Measurements from ENCODE around the gene PRKCH.
A peak's percentile ranks its signal among the peaks of the same experiment; 100 is the strongest.

The PRKCH gene

DNA sequence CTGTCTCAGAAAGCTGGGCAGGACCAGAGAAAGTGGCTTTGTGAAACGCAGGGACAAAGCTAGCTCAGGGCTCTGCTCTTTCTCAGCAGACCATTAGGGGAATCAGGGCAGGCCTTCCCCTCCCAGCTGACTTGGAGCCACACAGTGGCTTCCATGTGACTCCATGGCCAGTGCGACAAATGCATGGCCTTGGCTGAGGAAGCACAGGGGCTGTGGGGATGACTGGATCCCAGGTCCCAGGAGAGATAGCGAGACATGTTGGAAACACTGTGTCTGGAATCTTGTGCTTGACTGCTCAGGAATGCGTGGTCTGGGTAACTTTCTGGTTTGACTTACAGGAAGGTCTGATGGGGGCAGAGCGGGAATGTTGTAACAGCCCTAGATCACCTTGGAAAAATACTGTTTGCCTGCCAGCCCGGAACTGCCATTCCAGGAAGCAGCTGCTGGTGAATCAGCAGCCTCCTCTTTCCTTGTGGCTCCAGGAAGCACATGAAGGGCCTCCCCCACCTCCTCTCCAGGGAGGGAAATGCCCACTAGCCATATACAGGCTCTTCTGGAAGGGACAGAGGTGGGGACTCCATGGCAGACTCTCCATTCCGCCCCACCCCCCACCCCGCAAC, 240.4 kb downstream of the PRKCH start:
- FAIRE-seq (no peak), DNase-seq (ENCODE audit: insufficient read length, low spot score) (no peak)

DNA sequence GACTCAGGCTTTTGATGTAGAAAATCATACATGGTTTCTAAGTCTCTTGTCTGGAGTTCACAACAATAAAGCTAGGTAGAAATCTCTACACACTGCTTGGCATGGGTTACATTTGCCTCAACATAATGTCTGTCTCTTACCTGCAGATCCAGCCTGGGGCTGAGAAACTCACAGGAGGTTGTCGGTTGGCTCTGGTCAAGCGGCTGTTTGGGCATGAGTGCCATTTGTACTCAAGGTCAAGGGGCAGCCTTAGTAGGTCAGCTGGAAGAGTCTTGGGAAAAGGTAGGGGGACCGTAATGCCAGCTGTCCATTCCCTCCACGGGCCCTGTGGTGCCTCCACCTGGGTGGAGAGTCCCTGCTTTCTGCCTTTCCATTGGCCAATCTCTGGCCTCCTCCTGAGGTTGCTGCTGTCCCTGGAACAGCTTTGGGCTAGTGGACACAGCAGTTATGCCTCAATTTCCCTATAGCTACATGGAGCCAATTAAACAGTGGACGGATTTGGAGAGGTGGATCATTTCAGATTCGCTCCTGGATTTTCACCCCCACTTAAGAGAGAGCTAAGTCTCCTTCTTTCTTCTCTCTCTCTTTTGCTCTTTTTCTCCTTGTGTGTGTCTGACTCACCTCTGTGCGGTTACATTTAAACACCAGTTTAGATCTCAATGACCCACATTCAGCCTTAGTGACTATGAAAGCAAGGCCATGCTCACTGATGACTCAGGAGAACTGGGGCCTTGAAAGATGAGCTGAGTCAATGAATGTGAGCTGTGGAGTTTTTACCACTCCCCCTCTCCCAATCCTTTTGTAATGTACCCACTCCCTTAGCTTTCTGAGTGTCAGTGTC, 241.2 kb downstream of the PRKCH start:
- DNase-seq (ENCODE audit: insufficient read length, low spot score) (no peak), FAIRE-seq (no peak)

DNA sequence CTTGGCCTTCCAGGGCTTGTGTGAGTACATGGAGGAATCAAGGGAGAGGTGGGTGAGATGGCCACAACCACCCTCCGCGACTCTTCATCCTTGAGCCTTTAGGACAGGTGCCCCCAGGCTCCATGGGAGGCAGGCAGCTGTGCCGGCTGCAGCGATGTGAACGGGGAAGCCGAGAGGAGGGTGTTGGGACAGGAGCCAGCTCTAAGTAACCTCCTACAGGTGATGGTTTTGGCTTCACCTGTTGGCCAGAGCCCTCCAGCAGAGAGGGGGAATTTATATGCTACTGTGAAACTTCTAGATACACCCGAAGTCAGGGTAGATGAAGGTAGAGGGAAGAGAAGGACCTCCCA, 241.8 kb downstream of the PRKCH start:
- FAIRE-seq: no peak

DNA sequence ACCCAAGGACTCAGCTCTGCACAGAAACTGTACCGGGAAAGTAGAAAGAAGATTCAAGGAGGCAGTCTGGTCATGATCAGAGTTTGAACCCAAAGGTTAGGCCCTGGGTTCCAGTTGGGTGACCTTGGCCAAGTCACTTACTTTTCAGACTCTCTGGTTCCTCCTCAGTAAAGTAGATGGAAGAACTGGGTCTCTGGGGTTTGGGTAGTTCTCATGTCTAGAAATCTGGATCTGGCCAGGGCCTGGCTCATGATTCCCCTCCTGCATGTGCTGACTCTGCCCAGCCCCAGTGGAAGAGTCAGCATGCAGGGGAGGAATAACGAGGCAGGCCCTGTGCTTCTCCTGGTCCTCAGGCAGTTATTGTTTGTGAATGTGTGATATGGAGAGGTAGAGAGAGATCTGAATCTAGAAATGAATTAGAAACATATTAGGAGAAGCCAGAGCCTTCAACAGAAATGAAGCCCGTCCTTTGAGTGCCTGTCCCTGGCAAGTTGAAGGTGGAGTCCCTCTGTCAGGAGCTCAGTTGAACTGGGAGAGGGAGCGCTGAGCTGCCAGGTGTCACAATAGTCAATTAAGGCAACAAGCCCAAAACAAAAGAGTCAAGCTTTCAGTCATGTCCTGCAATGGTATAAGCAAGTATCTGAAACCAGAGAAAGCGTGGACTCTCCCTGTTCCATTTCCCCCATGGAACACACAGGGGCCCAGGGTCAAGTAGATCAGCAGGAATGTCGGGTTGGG, 242.7 kb downstream of the PRKCH start:
- no peak for FAIRE-seq

More for the DNA sequence above, 241.8 kb downstream of the PRKCH start:
- DNase-seq (ENCODE audit: insufficient read length, low spot score): no peak

DNA sequence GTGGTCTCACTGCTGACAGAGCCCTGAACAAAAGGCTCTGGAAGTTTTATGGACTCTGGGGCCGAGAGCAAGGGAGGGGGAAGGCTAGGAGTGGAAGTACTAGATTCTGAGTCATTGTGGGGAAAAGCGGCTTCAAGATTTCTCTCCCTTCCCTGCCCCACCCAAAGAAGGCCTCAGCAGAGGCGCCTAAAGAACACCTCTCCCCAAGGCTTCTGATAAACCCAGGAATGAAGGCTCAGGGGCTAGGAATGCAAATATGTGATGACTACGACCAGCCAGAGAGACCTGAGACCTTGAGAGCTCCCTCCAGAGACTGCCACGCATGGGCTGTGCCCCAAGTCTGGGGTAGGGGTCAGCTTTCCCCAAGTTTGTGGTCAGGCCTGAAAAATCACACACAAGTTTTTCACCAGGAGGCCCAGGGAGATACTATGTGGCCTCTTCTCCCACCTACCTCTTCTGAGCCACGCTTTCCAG, 243.3 kb downstream of the PRKCH start:
- no peak for FAIRE-seq
- DNase-seq (ENCODE audit: insufficient read length, low spot score): no peak

More for the DNA sequence above, 242.7 kb downstream of the PRKCH start:
- DNase-seq (ENCODE audit: insufficient read length, low spot score): no peak

DNA sequence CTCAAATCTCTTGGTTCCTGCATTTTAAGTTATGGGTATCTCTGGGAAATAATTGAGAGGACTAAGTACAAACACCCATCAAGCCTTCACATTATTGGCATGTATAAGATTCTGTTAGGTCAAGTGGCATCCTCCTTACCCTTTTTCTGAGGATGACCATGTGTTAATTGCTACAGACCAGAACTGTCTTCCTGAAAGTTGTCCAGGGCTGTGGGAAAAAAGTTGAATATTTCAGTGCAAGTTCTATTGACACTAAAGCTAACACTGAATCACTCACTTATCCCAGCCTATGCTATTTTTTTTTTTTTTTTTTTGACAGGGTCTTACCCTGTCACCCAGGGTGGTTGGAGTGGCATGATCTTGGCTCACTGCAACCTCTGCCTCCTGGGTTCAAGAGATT, 243.8 kb downstream of the PRKCH start:
- DNase-seq (ENCODE audit: insufficient read length, low spot score) (no peak), FAIRE-seq (no peak)

DNA sequence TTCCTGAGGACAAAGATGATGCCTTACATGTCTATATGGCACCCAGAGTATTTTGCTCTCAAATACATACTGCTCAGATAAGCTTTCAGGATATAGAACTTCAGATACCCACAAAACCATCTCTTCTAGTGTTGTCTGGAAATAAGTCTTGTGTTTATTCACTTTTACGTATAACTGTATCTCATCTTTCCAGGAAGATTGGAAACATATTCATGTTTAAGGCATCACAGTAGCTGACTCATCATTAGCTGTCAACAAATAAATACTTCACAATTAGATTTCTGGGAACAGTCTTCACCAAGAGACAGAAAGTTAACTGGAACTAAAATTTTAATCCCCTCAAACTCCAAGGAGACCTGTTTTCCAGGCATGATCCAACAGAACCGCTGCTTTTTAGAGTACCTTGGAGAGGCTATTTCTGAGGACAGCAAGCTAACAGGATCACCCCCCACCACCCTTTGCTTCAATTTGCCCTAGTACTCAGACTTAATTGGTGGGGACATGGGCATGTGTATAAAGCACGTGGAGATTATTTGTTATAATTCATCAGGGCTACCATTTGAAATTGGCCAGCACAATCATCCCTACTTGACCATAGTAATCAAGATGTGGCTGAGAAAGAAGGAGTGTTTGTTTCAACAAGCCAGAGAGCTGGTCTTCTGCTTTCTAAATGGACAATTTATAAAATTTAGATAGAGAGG, 244.6 kb downstream of the PRKCH start:
- no peak for FAIRE-seq

DNA sequence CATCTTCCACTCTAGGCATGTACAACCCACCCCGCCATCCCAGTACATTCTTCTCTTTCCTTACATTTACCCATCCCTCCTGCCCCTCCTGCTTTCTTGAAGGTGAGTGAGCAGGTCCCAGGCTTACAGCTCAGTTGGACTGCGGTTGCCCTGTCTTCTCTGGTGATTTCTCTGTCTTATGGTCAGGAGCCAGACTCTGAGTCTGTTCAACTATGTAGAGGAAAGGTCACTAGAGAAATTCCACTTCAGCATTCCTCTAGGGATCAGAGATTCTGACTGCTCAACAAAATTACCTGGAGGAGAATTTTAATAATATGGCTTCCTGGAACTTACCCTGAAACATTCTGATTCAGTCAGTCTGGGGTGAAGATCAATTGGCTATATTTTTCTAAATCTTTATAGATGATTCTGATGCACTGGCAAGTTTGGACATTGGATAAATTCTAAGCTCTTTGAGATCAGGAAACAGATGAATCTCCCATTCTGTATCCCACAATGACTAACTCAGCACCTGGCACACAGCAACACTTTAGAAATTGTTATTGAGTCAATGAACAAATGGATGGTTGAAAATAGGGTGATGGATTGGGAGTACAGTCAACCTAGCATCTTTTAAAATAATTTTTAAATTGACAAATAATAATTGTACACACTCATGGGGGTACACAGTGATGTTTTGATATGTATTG, 245.3 kb downstream of the PRKCH start:
- no peak for DNase-seq (ENCODE audit: insufficient read length, low spot score)
- FAIRE-seq: no peak

More for the DNA sequence above, 244.6 kb downstream of the PRKCH start:
- DNase-seq (ENCODE audit: insufficient read length, low spot score): no peak

DNA sequence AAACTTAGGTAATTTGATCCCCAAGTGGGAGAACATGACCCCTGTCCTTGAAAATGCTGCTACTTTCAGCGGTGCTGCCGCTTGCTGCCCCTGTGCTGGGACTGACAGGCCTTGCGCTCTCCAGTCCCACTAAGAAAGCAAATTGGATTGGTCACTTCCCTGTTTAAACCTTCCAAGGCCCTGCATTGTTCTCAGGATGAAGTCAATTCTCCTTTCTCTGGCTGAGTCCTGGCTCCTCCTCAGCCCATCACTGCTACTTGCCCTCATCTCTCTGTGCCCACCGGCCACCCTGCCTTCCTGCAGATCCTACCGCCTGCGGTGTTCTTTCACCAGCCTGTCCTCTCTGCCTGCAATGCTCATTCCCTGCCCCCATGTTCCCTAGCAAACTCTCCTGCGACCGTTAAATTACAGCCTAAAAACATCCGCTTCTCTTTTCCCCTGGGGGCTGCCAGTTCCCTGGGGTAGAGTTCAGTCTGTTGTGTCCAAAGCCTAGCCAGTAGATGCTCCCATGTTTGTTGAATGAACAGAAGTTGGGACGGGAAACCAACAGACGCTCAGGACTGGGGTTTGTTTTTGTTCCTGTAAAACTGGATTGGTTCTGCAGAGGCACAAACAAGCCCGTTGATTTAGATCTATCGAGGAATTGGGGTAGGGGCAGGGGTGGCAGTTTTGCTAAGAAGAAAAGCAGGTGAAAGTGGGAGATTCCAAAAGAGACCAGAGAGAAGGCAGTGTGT, 246.6 kb downstream of the PRKCH start:
- FAIRE-seq: no peak
- peak; percentile 16 for DNase-seq (ENCODE audit: insufficient read length, low spot score)

DNA sequence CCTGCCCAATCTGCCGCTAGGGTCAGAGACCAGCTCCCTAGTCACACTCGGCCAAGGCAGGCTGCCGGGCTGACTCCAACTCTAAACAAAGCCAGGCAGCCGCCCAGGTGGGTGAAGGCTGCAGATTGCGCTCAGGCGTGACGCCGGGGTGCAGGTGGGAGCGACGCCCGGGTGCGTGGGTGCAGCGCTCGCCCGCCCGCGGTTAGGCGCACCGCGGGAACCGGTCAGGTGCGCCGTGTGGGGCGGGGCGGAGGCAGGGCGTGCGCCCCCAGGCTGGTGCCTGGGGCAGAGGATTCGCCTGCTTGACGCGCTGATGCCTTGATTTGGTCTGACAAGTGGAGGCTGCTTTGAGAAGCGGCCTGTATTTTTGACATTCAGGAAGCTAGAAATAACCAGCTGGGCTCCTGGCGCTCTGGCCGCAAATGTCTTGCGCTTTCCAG, 247.2 kb downstream of the PRKCH start:
- FAIRE-seq (peak; percentile 93), DNase-seq (ENCODE audit: insufficient read length, low spot score) (peak; percentile 59)

DNA sequence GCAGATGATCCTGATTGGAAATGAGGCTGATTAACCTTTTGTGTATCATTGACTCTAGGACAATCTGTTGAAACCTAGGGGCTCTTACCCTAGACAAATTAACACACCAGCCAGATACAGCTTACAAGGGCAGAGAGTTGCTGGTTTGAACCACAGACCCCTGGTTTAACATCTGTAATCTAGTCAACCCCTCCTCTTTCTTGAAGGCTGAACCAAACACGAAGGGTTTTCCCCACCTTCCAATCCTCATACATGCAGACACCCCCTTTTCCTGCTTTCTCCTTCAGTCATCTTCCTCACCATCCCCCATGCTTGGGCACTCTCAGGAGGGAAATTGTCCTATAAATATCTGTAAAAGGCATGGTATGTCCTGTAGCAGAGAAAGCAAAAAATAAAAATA, 247.9 kb downstream of the PRKCH start:
- DNase-seq (ENCODE audit: insufficient read length, low spot score) (no peak), FAIRE-seq (no peak)

DNA sequence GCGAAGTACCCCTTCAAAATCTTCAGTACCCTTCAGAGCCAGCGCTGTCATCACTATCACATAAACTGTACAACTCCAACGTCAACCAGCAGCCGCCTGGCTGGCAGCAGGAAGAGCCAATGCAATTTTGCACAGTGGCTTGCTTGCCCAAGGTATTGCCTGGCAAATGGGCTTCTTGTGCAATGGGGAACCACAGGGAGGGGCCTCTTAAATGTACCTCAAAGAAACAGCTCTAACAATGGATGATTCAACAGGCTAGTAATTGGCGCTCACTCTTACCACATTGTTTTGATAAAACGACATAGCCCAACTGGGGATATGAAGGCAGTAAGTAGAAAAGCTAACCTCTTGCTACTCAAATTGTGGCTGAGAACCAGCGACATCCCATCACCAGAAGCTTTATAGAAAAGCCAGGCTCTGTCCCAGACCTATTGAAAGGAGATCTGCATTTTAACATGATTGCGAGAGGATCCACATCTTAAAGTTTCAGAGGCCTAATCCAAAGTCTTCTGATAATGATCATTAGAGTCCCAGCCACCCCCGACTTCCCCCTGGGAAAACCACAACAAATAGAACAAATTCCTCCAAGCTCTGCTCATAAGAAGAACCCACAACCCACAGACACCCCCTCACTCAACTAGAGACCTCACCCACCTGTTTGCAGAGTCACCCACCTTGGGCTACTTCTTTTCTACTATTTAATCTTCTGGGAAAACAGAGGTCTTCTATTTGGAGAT, 248.6 kb downstream of the PRKCH start:
- DNase-seq (ENCODE audit: insufficient read length, low spot score): no peak
- FAIRE-seq: peak; percentile 62

DNA sequence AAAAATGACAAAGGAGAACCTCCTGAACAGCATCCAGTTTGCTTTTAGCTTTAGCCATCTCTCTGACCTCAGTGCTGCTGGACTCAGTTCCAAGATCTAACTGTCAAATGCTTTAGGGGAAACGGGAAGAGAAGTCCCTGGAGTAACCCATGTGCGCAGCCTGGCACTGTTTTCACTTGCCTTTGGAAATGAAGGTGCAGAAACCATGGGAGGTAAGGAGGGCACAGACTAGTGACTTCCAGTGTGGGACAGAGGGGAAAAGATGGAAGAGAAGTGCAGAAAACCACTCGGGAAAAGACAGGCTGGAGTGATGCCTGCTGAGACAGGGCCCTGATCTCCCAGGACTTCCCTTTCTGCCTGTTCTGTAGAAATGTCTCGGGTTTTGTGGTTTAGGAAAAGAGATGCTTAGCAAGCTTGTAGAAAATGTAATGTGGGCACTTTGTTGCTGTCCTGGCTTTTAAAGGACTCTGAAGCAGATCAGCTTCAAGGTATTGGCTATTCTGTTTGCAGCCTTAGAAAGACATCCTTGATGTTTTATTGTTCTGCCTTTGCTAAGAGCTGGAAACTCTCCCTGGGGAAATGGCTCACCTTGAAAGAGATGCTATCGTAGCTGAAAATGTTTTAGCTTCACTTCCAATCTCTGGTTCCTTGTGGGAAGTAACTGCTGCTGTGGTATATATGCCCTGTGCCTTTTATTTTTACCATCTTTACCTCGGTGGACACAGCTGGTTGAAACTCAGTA, 249.3 kb downstream of the PRKCH start:
- no peak for DNase-seq (ENCODE audit: insufficient read length, low spot score)

DNA sequence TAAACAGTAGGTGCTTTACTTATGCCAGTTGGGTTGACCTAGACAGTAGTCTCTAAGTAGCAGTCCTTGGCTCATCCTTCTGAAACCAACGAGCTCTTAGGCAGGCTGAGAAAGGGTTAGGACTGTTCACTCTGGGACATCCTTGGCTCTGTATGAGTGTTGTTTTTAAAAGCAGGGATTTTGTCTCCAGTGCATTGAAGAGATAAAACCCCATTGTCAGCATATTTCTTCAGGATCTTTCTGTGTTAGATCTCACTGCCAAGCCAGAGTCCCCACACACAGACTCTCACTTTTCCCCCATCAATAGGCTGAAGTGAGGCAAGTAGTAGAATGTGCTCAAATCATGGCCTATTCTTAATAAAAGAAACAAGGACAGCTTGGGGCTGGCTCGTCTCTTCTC, 250.5 kb downstream of the PRKCH start:
- DNase-seq (ENCODE audit: insufficient read length, low spot score): no peak
- no peak for FAIRE-seq

More for the DNA sequence above, 249.3 kb downstream of the PRKCH start:
- no peak for FAIRE-seq

DNA sequence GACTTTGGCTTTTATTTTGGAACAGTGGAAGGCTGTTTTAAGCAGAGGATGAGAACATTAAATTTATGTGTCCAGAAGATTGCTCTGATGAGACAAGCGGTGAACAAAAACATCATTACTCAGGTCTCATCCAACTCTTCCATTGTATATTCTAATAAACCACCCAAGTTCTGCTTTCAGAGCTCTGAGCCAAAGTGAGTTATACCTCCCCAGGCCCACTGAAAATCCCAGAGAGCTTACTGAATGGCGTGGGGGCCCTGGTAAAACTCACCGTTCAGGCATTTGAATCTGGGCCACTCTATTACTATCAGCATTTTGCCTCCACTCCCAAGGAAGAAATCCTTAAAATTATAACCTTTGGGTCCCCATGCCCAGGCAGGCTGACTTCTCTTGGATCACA, 251.9 kb downstream of the PRKCH start:
- DNase-seq (ENCODE audit: insufficient read length, low spot score): no peak
- FAIRE-seq: no peak

DNA sequence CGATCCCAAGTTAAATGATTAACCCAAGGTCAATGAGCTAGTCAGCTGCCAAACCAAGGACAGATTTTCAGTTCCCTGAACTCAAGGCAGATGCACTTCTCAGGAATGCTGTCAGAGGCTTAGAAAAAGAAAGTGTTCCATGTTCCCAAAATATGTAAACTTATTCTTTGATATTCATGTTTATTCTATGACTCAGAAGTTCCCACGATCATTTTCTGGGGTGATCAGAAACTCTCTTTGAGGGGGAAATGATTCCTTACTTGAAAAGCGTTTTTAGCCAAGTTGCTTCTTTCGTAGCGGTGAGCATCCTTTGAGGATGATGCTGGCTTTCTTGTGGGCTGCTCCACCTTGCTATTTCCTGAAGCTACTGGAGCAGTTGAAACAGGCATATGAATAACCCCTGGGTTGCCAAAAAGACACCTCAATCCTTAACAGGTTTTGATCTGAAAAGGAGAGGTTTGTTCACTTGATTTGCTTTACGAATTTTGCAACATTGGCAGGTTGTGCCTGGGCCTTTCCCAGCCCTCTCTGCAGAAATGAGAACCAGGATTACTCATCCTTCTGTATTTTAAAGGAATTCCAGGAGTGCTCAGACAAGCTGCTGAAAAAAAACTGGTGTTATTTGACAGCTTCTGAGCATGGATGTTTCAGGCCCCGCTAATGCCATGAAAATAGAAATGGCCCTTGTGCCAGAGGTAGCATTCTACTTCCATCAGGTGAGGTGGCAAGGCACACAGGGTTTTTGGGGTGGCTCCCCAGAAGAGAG, 252.6 kb downstream of the PRKCH start:
- DNase-seq (ENCODE audit: insufficient read length, low spot score): no peak
- FAIRE-seq: no peak

DNA sequence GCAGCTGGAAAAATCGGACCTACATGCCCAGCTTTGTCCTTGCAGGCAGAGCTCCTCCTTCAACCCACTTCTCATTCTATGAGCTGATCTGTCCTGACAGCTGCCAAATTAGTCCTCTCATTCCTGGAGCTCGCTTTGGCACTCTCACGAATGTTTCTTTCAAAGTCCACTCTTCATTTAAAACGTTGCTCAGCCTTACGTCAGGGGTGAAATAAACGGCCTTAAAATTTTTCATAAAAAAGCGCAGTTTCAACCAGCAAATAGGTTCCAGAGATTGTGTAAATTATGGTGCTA, 253.1 kb downstream of the PRKCH start:
- DNase-seq (ENCODE audit: insufficient read length, low spot score) (no peak), FAIRE-seq (no peak)

DNA sequence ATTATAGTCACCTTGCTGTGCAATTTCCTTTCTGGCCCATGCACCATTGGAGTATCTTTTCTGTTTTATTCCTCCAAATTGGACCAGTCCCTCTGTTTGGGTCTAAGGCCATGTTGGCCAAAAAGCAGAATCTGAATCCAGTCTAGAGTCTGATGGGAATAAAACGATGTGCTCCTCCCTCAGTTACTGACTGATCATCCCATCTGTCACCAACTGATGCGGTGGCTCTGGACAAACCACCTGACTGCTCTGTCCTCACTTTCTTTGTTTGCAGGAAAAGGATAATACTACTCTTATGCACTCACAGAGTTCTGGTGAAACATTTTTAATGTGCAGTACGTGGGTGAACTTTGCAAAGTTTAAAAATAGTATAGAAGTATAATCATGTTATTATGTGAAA, 253.7 kb downstream of the PRKCH start:
- FAIRE-seq (no peak), DNase-seq (ENCODE audit: insufficient read length, low spot score) (no peak)
